ENCODE results near the gene NF1. TPM values are rescaled to one million over a fixed set of nuclear protein-coding genes. Genes with fewer than 3 reads are reported as not detected.

NF1 gene
- total RNA-seq, 2 experiments from 2014 or later = 15.5 to 18.7 TPM

- peaks cover 18% of the 10 kb centered on the region for H3K4me1 Mint-ChIP-seq (ENCODE audit: low read depth)
- ChIA-PET POLR2A (no interaction called here), CTCF (no interaction called here)
- no peaks in the 10 kb centered on the region for H3K27me3 Mint-ChIP-seq
- peak overlapping the region; percentile 83 for H3K4me3 Mint-ChIP-seq
- DNase-seq = peak in 3 of 14 experiments; percentile 8 to 54 (median 18)
- H3K36me3 ChIP-seq (ENCODE audit: insufficient read depth, low read length) = no peaks in the 10 kb centered on the region
- no peak overlapping the region for H3K27ac ChIP-seq (ENCODE audit: low read depth in 1 of 2, low read length in 2 of 2)
- H3K9me3 Mint-ChIP-seq = no peaks in the 10 kb centered on the region
- intact Hi-C loops (cut with DNase I, micrococcal nuclease) = no loop called here
- peaks cover 3% of the 10 kb centered on the region for H3K4me1 ChIP-seq (ENCODE audit: insufficient read depth, low read length)
- peak; percentile 57 for ATAC-seq (ENCODE audit: poor library complexity)
- TF ChIP-seq CTCF (IDR thresholded peaks at IDR 0.05) = no peak
- H3K9me3 ChIP-seq (ENCODE audit: control insufficient read depth in 1 of 2, insufficient read depth in 1 of 2, low read length in 2 of 2) = peaks cover 0 to 4% of the 10 kb centered on the region in 2 experiments
- H3K27ac Mint-ChIP-seq = peak overlapping the region; percentile 45
- peak overlapping the region; percentile 23 for H3K4me3 ChIP-seq (ENCODE audit: low read length)
- H3K27me3 ChIP-seq (ENCODE audit: control insufficient read depth in 1 of 2, insufficient read depth in 2 of 2, low read length in 2 of 2) = no peaks in the 10 kb centered on the region
- H3K36me3 Mint-ChIP-seq (ENCODE audit: low read depth) = peaks cover 24% of the 10 kb centered on the region
These were observed 64.1 kb downstream of the NF1 start for GRCh38 chr17:31158746-31159377.

- intact Hi-C loops (cut with DNase I, micrococcal nuclease) = no loop called here
- peaks cover 15% of the 10 kb centered on the region for H3K4me1 Mint-ChIP-seq (ENCODE audit: low read depth)
- POLR2A ChIA-PET = no interaction called here
- CTCF ChIA-PET = no interaction called here
- no peak overlapping the region for H3K4me3 Mint-ChIP-seq
- ATAC-seq (ENCODE audit: poor library complexity) = no peak
- no peak overlapping the region for H3K27ac ChIP-seq (ENCODE audit: low read depth in 1 of 2, low read length in 2 of 2)
- H3K36me3 ChIP-seq (ENCODE audit: insufficient read depth, low read length) = no peaks in the 10 kb centered on the region
- no peaks in the 10 kb centered on the region for H3K9me3 Mint-ChIP-seq
- peaks cover 10% of the 10 kb centered on the region for H3K36me3 Mint-ChIP-seq (ENCODE audit: low read depth)
- no peaks in the 10 kb centered on the region for H3K27me3 Mint-ChIP-seq
- H3K4me3 ChIP-seq (ENCODE audit: low read length) = no peak overlapping the region
- no peak for DNase-seq
- peaks cover 3% of the 10 kb centered on the region for H3K4me1 ChIP-seq (ENCODE audit: insufficient read depth, low read length)
- H3K27ac Mint-ChIP-seq = no peak overlapping the region
- H3K9me3 ChIP-seq (ENCODE audit: control insufficient read depth in 1 of 2, insufficient read depth in 1 of 2, low read length in 2 of 2) = no peaks in the 10 kb centered on the region
- TF ChIP-seq CTCF (IDR thresholded peaks at IDR 0.05) = no peak
- no peaks in the 10 kb centered on the region for H3K27me3 ChIP-seq (ENCODE audit: control insufficient read depth in 1 of 2, insufficient read depth in 2 of 2, low read length in 2 of 2)
These were observed 68.5 kb downstream of the NF1 start for GRCh38 chr17:31163091-31163781.

- H3K4me1 Mint-ChIP-seq (ENCODE audit: low read depth) = no peaks in the 10 kb centered on the region
- ChIA-PET POLR2A (interaction anchor here (1.0 kb wide), 1 partner anchor 89 kb away, joined by 3 read pairs; no protein-coding TSS in a partner anchor), CTCF (no interaction called here)
- Histone ChIP-seq H3K9me3 (ENCODE audit: control insufficient read depth in 1 of 2, insufficient read depth in 1 of 2, low read length in 2 of 2) (no peaks in the 10 kb centered on the region), H3K4me3 (ENCODE audit: low read length) (no peak overlapping the region), H3K27me3 (ENCODE audit: control insufficient read depth in 1 of 2, insufficient read depth in 2 of 2, low read length in 2 of 2) (no peaks in the 10 kb centered on the region), H3K27ac (ENCODE audit: low read depth in 1 of 2, low read length in 2 of 2) (no peak overlapping the region), H3K36me3 (ENCODE audit: insufficient read depth, low read length) (no peaks in the 10 kb centered on the region), H3K4me1 (ENCODE audit: insufficient read depth, low read length) (no peaks in the 10 kb centered on the region)
- no peak for TF ChIP-seq CTCF (IDR thresholded peaks at IDR 0.05)
- H3K9me3 Mint-ChIP-seq = no peaks in the 10 kb centered on the region
- intact Hi-C loops (cut with DNase I, micrococcal nuclease) = no loop called here
- H3K4me3 Mint-ChIP-seq = no peak overlapping the region
- DNase-seq = no peak
- no peaks in the 10 kb centered on the region for H3K27me3 Mint-ChIP-seq
- no peak for ATAC-seq (ENCODE audit: poor library complexity)
- peaks cover 10% of the 10 kb centered on the region for H3K36me3 Mint-ChIP-seq (ENCODE audit: low read depth)
- H3K27ac Mint-ChIP-seq = no peak overlapping the region
These were observed 72.3 kb downstream of the NF1 start for GRCh38 chr17:31167111-31167510.

Measured in CD4-positive, alpha-beta T cell (primary cell).